NCI-H2107 (cell line): ENCODE results near the gene NEK4.
A peak's percentile ranks its signal among the peaks of the same experiment; 100 is the strongest.
"Not testable (repeated sequence)": the region's sequence is repeated elsewhere in the genome, so short reads cannot be mapped to it uniquely, and the experiment has no call there.

Experiments
- DNase-seq: peaks from one replicate; lab custom pipeline; 2025; lab: John Stamatoyannopoulos, UW

The NEK4 gene

GRCh38 chr3:52696830-52697631 lies 73.7 kb downstream of the NEK4 start:
- no peak for DNase-seq

- no peak for DNase-seq
Measured at GRCh38 chr3:52695798-52696671, 74.7 kb downstream of the NEK4 start.

- DNase-seq: no peak
Measured at GRCh38 chr3:52694528-52695189, 76.1 kb downstream of the NEK4 start.

GRCh38 chr3:52693071-52693470 lies 77.7 kb downstream of the NEK4 start:
- DNase-seq: no peak

GRCh38 chr3:52690560-52690959 lies 80.2 kb downstream of the NEK4 start:
- no peak for DNase-seq

- no peak for DNase-seq
Measured at GRCh38 chr3:52689151-52689550, 81.6 kb downstream of the NEK4 start.

GRCh38 chr3:52688266-52688665 lies 82.5 kb downstream of the NEK4 start:
- DNase-seq: no peak

GRCh38 chr3:52685709-52686691 lies 84.7 kb downstream of the NEK4 start, which contains the start of the genes GNL3 and PBRM1:
Gene GNL3 (plus strand): TSS chr3:52686032. CDS start chr3:52686093, 61 bp downstream.
Gene PBRM1 (minus strand): TSS chr3:52685913.
- peak; percentile 50 for DNase-seq

- peak; percentile 67 for DNase-seq
Measured at GRCh38 chr3:52685285-52685708, 85.4 kb downstream of the NEK4 start.

- DNase-seq: no peak
Measured at GRCh38 chr3:52684184-52684583, 86.6 kb downstream of the NEK4 start.

- no peak for DNase-seq
Measured at GRCh38 chr3:52683611-52684010, 87.1 kb downstream of the NEK4 start.

GRCh38 chr3:52682016-52682415 lies 88.7 kb downstream of the NEK4 start:
- no peak for DNase-seq

- DNase-seq: no peak
Measured at GRCh38 chr3:52681596-52681995, 89.1 kb downstream of the NEK4 start.

GRCh38 chr3:52679811-52680210 lies 90.9 kb downstream of the NEK4 start:
- DNase-seq: no peak

GRCh38 chr3:52679199-52679538 lies 91.6 kb downstream of the NEK4 start:
- no peak for DNase-seq

- DNase-seq: no peak
Measured at GRCh38 chr3:52678265-52679198, 92.2 kb downstream of the NEK4 start.

- DNase-seq: not testable (repeated sequence)
Measured at GRCh38 chr3:52676201-52676600, 94.5 kb downstream of the NEK4 start.

GRCh38 chr3:52671676-52672075 lies 99.1 kb downstream of the NEK4 start:
- DNase-seq: no peak

GRCh38 chr3:52670621-52671521 lies 99.9 kb downstream of the NEK4 start:
- DNase-seq: no peak
